Measurements from ENCODE around the gene ANXA2.
"Not testable (repeated sequence)": the region's sequence is repeated elsewhere in the genome, so short reads cannot be mapped to it uniquely, and the experiment has no call there.

DNA sequence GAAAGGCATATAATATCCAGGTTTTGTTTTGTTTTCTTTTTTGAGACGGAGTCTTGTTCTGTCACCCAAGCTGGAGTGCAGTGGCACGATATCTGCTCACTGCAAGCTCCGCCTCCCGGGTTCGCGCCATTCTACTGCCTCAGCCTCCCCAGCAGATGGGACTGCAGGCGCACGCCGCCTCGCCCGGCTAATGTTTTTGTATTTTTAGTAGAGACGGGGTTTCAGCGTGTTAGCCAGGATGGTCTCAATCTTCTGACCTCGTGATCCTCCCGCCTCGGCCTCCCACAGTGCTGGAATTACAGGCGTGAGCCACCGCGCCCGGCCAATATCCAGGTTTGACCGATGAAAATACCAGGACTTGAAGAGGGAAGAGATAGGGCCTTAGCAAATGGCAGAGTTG is 15.0 kb upstream of the ANXA2 start:
- TF ChIP-seq, protein P1, sequence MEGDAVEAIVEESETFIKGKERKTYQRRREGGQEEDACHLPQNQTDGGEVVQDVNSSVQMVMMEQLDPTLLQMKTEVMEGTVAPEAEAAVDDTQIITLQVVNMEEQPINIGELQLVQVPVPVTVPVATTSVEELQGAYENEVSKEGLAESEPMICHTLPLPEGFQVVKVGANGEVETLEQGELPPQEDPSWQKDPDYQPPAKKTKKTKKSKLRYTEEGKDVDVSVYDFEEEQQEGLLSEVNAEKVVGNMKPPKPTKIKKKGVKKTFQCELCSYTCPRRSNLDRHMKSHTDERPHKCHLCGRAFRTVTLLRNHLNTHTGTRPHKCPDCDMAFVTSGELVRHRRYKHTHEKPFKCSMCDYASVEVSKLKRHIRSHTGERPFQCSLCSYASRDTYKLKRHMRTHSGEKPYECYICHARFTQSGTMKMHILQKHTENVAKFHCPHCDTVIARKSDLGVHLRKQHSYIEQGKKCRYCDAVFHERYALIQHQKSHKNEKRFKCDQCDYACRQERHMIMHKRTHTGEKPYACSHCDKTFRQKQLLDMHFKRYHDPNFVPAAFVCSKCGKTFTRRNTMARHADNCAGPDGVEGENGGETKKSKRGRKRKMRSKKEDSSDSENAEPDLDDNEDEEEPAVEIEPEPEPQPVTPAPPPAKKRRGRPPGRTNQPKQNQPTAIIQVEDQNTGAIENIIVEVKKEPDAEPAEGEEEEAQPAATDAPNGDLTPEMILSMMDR (IDR thresholded peaks at IDR 0.05), result not testable (repeated sequence)
- TF ChIP-seq POLR2A (IDR thresholded peaks at IDR 0.05), result not testable (repeated sequence)
